Measurements from ENCODE around the gene SPATA32. TPM values are rescaled to one million over a fixed set of nuclear protein-coding genes. Genes with fewer than 3 reads are reported as not detected.
A peak's percentile ranks its signal among the peaks of the same experiment; 100 is the strongest.

The SPATA32 gene
- total RNA-seq, 1 experiment from 2014 or later, result not detected

GRCh38 chr17:45270828-45271418 is 9.0 kb upstream of the SPATA32 start:
- Histone ChIP-seq H2AFZ (ENCODE audit: low read length) (no peak overlapping the region), H3K4me1 (ENCODE audit: low read length) (peaks cover 3% of the 10 kb centered on the region; the same call in 1 of the 2 replicates), H3K9me2 (replicated peaks; ENCODE audit: insufficient read depth, low read length) (no peaks in the 10 kb centered on the region), H3K36me3 (ENCODE audit: insufficient read depth, low read length) (peaks cover 29% of the 10 kb centered on the region), H3K4me2 (ENCODE audit: low read depth, low read length, poor library complexity, severe bottlenecking) (no peak overlapping the region), H3K4me3 (ENCODE audit: low read length) (no peak overlapping the region), H3K9ac (ENCODE audit: low read length) (no peak overlapping the region), H3K27ac (ENCODE audit: low read length) (no peak overlapping the region), H3K27me3 (ENCODE audit: low read length) (no peaks in the 10 kb centered on the region), H3K9me3 (ENCODE audit: low read length) (no peaks in the 10 kb centered on the region), H3K79me2 (ENCODE audit: low read length) (no peaks in the 10 kb centered on the region), H4K20me1 (ENCODE audit: insufficient read depth, low read depth, low read length) (no peaks in the 10 kb centered on the region)
- peak; percentile 77 for DNase-seq

- peaks cover 32% of the 10 kb centered on the region for H3K36me3 ChIP-seq (ENCODE audit: insufficient read depth, low read length)
- H2AFZ ChIP-seq (ENCODE audit: low read length), result no peak overlapping the region
- DNase-seq, result no peak
- no peaks in the 10 kb centered on the region for H3K79me2 ChIP-seq (ENCODE audit: low read length)
- H4K20me1 ChIP-seq (ENCODE audit: insufficient read depth, low read depth, low read length), result no peaks in the 10 kb centered on the region
- no peak overlapping the region for H3K27ac ChIP-seq (ENCODE audit: low read length)
- H3K4me3 ChIP-seq (ENCODE audit: low read length), result no peak overlapping the region
- no peaks in the 10 kb centered on the region for H3K27me3 ChIP-seq (ENCODE audit: low read length)
- H3K4me2 ChIP-seq (ENCODE audit: low read depth, low read length, poor library complexity, severe bottlenecking), result no peak overlapping the region
- no peaks in the 10 kb centered on the region for H3K9me3 ChIP-seq (ENCODE audit: low read length)
- peaks cover 5% of the 10 kb centered on the region; the same call in 1 of the 2 replicates for H3K4me1 ChIP-seq (ENCODE audit: low read length)
- no peak overlapping the region for H3K9ac ChIP-seq (ENCODE audit: low read length)
- no peaks in the 10 kb centered on the region for H3K9me2 ChIP-seq (replicated peaks; ENCODE audit: insufficient read depth, low read length)
Measured at GRCh38 chr17:45269912-45270311, 8.0 kb upstream of the SPATA32 start.

GRCh38 chr17:45267436-45268055 is 5.7 kb upstream of the SPATA32 start:
- peaks cover 29% of the 10 kb centered on the region for H3K36me3 ChIP-seq (ENCODE audit: insufficient read depth, low read length)
- H3K79me2 ChIP-seq (ENCODE audit: low read length), result no peaks in the 10 kb centered on the region
- no peak overlapping the region for H3K27ac ChIP-seq (ENCODE audit: low read length)
- H4K20me1 ChIP-seq (ENCODE audit: insufficient read depth, low read depth, low read length), result no peaks in the 10 kb centered on the region
- H3K4me2 ChIP-seq (ENCODE audit: low read depth, low read length, poor library complexity, severe bottlenecking), result no peak overlapping the region
- H3K9ac ChIP-seq (ENCODE audit: low read length), result no peak overlapping the region
- no peaks in the 10 kb centered on the region for H3K9me2 ChIP-seq (replicated peaks; ENCODE audit: insufficient read depth, low read length)
- peaks cover 5% of the 10 kb centered on the region; the same call in 1 of the 2 replicates for H3K4me1 ChIP-seq (ENCODE audit: low read length)
- no peaks in the 10 kb centered on the region for H3K9me3 ChIP-seq (ENCODE audit: low read length)
- H2AFZ ChIP-seq (ENCODE audit: low read length), result no peak overlapping the region
- no peaks in the 10 kb centered on the region for H3K27me3 ChIP-seq (ENCODE audit: low read length)
- DNase-seq, result no peak
- no peak overlapping the region for H3K4me3 ChIP-seq (ENCODE audit: low read length)

GRCh38 chr17:45266372-45266926 is 4.6 kb upstream of the SPATA32 start:
- peaks cover 5% of the 10 kb centered on the region; the same call in 1 of the 2 replicates for H3K4me1 ChIP-seq (ENCODE audit: low read length)
- no peak overlapping the region for H3K9ac ChIP-seq (ENCODE audit: low read length)
- H3K9me3 ChIP-seq (ENCODE audit: low read length), result no peaks in the 10 kb centered on the region
- peaks cover 25% of the 10 kb centered on the region for H3K36me3 ChIP-seq (ENCODE audit: insufficient read depth, low read length)
- no peak overlapping the region for H3K4me2 ChIP-seq (ENCODE audit: low read depth, low read length, poor library complexity, severe bottlenecking)
- no peaks in the 10 kb centered on the region for H4K20me1 ChIP-seq (ENCODE audit: insufficient read depth, low read depth, low read length)
- no peaks in the 10 kb centered on the region for H3K27me3 ChIP-seq (ENCODE audit: low read length)
- H3K9me2 ChIP-seq (replicated peaks; ENCODE audit: insufficient read depth, low read length), result no peaks in the 10 kb centered on the region
- no peak overlapping the region for H2AFZ ChIP-seq (ENCODE audit: low read length)
- H3K4me3 ChIP-seq (ENCODE audit: low read length), result no peak overlapping the region
- H3K27ac ChIP-seq (ENCODE audit: low read length), result no peak overlapping the region
- no peak for DNase-seq
- H3K79me2 ChIP-seq (ENCODE audit: low read length), result no peaks in the 10 kb centered on the region

GRCh38 chr17:45265821-45266220 is 3.9 kb upstream of the SPATA32 start:
- Histone ChIP-seq H2AFZ (ENCODE audit: low read length) (no peak overlapping the region), H3K9ac (ENCODE audit: low read length) (no peak overlapping the region), H4K20me1 (ENCODE audit: insufficient read depth, low read depth, low read length) (no peaks in the 10 kb centered on the region), H3K9me3 (ENCODE audit: low read length) (no peaks in the 10 kb centered on the region), H3K4me3 (ENCODE audit: low read length) (no peak overlapping the region), H3K36me3 (ENCODE audit: insufficient read depth, low read length) (peaks cover 25% of the 10 kb centered on the region), H3K27me3 (ENCODE audit: low read length) (no peaks in the 10 kb centered on the region), H3K79me2 (ENCODE audit: low read length) (no peaks in the 10 kb centered on the region), H3K4me2 (ENCODE audit: low read depth, low read length, poor library complexity, severe bottlenecking) (no peak overlapping the region), H3K9me2 (replicated peaks; ENCODE audit: insufficient read depth, low read length) (no peaks in the 10 kb centered on the region), H3K4me1 (ENCODE audit: low read length) (peaks cover 5% of the 10 kb centered on the region; the same call in 1 of the 2 replicates), H3K27ac (ENCODE audit: low read length) (no peak overlapping the region)
- DNase-seq, result no peak

- Histone ChIP-seq H3K27me3 (ENCODE audit: low read length) (no peaks in the 10 kb centered on the region), H3K27ac (ENCODE audit: low read length) (no peak overlapping the region), H3K9me3 (ENCODE audit: low read length) (no peaks in the 10 kb centered on the region), H3K9ac (ENCODE audit: low read length) (no peak overlapping the region), H3K36me3 (ENCODE audit: insufficient read depth, low read length) (peaks cover 22% of the 10 kb centered on the region), H3K4me3 (ENCODE audit: low read length) (no peak overlapping the region), H3K79me2 (ENCODE audit: low read length) (no peaks in the 10 kb centered on the region), H3K9me2 (replicated peaks; ENCODE audit: insufficient read depth, low read length) (no peaks in the 10 kb centered on the region), H3K4me2 (ENCODE audit: low read depth, low read length, poor library complexity, severe bottlenecking) (no peak overlapping the region), H2AFZ (ENCODE audit: low read length) (no peak overlapping the region), H4K20me1 (ENCODE audit: insufficient read depth, low read depth, low read length) (no peaks in the 10 kb centered on the region), H3K4me1 (ENCODE audit: low read length) (peaks cover 5% of the 10 kb centered on the region; the same call in 1 of the 2 replicates)
- no peak for DNase-seq
Measured at GRCh38 chr17:45264988-45265387, 3.1 kb upstream of the SPATA32 start.

GRCh38 chr17:45264430-45264829 is 2.5 kb upstream of the SPATA32 start:
- no peak for DNase-seq
- H3K4me2 ChIP-seq (ENCODE audit: low read depth, low read length, poor library complexity, severe bottlenecking), result no peak overlapping the region
- H3K27ac ChIP-seq (ENCODE audit: low read length), result no peak overlapping the region
- H3K4me3 ChIP-seq (ENCODE audit: low read length), result no peak overlapping the region
- H3K4me1 ChIP-seq (ENCODE audit: low read length), result peaks cover 5% of the 10 kb centered on the region; the same call in 1 of the 2 replicates
- no peaks in the 10 kb centered on the region for H3K9me3 ChIP-seq (ENCODE audit: low read length)
- H3K9ac ChIP-seq (ENCODE audit: low read length), result no peak overlapping the region
- H3K9me2 ChIP-seq (replicated peaks; ENCODE audit: insufficient read depth, low read length), result no peaks in the 10 kb centered on the region
- peaks cover 17% of the 10 kb centered on the region for H3K36me3 ChIP-seq (ENCODE audit: insufficient read depth, low read length)
- no peaks in the 10 kb centered on the region for H3K27me3 ChIP-seq (ENCODE audit: low read length)
- H2AFZ ChIP-seq (ENCODE audit: low read length), result no peak overlapping the region
- no peaks in the 10 kb centered on the region for H4K20me1 ChIP-seq (ENCODE audit: insufficient read depth, low read depth, low read length)
- no peaks in the 10 kb centered on the region for H3K79me2 ChIP-seq (ENCODE audit: low read length)

GRCh38 chr17:45263477-45263860 is 1.6 kb upstream of the SPATA32 start:
- Histone ChIP-seq H2AFZ (ENCODE audit: low read length) (no peak overlapping the region), H3K27ac (ENCODE audit: low read length) (no peak overlapping the region), H3K79me2 (ENCODE audit: low read length) (no peaks in the 10 kb centered on the region), H4K20me1 (ENCODE audit: insufficient read depth, low read depth, low read length) (no peaks in the 10 kb centered on the region), H3K27me3 (ENCODE audit: low read length) (no peaks in the 10 kb centered on the region), H3K9me2 (replicated peaks; ENCODE audit: insufficient read depth, low read length) (no peaks in the 10 kb centered on the region), H3K36me3 (ENCODE audit: insufficient read depth, low read length) (peaks cover 14% of the 10 kb centered on the region), H3K9me3 (ENCODE audit: low read length) (no peaks in the 10 kb centered on the region), H3K4me1 (ENCODE audit: low read length) (peaks cover 5% of the 10 kb centered on the region; the same call in 1 of the 2 replicates), H3K4me3 (ENCODE audit: low read length) (no peak overlapping the region), H3K9ac (ENCODE audit: low read length) (no peak overlapping the region), H3K4me2 (ENCODE audit: low read depth, low read length, poor library complexity, severe bottlenecking) (no peak overlapping the region)
- no peak for DNase-seq
